Liver (tissue), 3 donors: ENCODE data around the gene ZC3H7B.

ENCODE experiments used
- FOXA1 ChIP-seq: IDR thresholded peaks from 2 replicates; pipeline ENCODE4 v1.6.1; 2016; ENCODE audit warnings: antibody characterized with exemption
- NR2F2 ChIP-seq: IDR thresholded peaks from 2 replicates; pipeline ENCODE4 v1.6.1; 2016; ENCODE audit warnings: antibody characterized with exemption
- RAD21 ChIP-seq, 2 donors: IDR thresholded peaks; 2 replicates each; pipeline ENCODE4 v1.6.1; 2016; ENCODE audit warnings: antibody characterized with exemption in 2 of 2, mild to moderate bottlenecking in 2 of 2
- SP1 ChIP-seq: IDR thresholded peaks from 2 replicates; pipeline ENCODE4 v1.6.1; 2018; ENCODE audit warnings: antibody characterized with exemption, mild to moderate bottlenecking
- TAF1 ChIP-seq: conservative IDR thresholded peaks from 2 replicates; pipeline ENCODE4 v1.6.1; 2016; ENCODE audit warnings: antibody characterized with exemption, mild to moderate bottlenecking
- TF ChIP-seq, protein P1 (sequence below): fragments of 150-350 bp; IDR thresholded peaks from 2 replicates; pipeline ENCODE4 v1.5.1; 2017; ENCODE audit warnings: improper control_type of control experiment, low read depth, low read length; ENCODE audit not compliant: missing input control
- TF ChIP-seq, protein P2 (sequence below): IDR thresholded peaks from 2 replicates; pipeline ENCODE4 v1.6.1; 2016; ENCODE audit warnings: antibody characterized with exemption
- TF ChIP-seq, protein P3 (sequence below): IDR thresholded peaks from 2 replicates; pipeline ENCODE4 v1.6.1; 2016; ENCODE audit warnings: antibody characterized with exemption, mild to moderate bottlenecking
- TF ChIP-seq, protein P4 (sequence below): IDR thresholded peaks from 2 replicates; pipeline ENCODE4 v1.6.1; 2016; ENCODE audit warnings: antibody characterized with exemption
- TF ChIP-seq, protein P5 (sequence below): IDR thresholded peaks from 2 replicates; pipeline ENCODE4 v1.6.1; 2016; ENCODE audit warnings: antibody characterized with exemption
- donor health status: healthy.
- donor health status: healthy.

DNA sequence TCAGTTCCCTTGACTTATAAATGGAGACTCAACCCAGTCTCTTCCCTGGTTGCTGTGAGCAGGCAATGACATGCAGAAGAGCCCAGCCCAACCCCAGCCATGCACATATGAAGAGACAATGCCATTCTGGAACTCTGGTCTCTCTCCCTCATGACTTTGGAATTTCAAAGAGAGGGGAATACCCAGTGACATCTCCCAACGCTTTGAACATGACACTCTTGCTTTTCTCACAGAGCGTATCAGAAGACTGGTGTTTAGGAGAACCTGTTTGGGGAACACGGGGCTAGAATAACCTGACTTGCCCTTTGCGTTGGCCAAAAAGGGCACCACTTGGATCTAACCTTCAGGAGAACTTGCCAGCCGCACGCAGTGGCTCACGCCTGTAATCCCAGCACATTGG lies 28.2 kb upstream of the ZC3H7B start:
- TF ChIP-seq, protein P1, sequence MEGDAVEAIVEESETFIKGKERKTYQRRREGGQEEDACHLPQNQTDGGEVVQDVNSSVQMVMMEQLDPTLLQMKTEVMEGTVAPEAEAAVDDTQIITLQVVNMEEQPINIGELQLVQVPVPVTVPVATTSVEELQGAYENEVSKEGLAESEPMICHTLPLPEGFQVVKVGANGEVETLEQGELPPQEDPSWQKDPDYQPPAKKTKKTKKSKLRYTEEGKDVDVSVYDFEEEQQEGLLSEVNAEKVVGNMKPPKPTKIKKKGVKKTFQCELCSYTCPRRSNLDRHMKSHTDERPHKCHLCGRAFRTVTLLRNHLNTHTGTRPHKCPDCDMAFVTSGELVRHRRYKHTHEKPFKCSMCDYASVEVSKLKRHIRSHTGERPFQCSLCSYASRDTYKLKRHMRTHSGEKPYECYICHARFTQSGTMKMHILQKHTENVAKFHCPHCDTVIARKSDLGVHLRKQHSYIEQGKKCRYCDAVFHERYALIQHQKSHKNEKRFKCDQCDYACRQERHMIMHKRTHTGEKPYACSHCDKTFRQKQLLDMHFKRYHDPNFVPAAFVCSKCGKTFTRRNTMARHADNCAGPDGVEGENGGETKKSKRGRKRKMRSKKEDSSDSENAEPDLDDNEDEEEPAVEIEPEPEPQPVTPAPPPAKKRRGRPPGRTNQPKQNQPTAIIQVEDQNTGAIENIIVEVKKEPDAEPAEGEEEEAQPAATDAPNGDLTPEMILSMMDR, result no peak
- TF ChIP-seq TAF1 (no peak), NR2F2 (no peak), FOXA1 (no peak), RAD21 (IDR thresholded peaks at IDR 0.05) (no peak), SP1 (no peak)
- TF ChIP-seq, protein P2, sequence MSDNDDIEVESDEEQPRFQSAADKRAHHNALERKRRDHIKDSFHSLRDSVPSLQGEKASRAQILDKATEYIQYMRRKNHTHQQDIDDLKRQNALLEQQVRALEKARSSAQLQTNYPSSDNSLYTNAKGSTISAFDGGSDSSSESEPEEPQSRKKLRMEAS, result no peak
- TF ChIP-seq, protein P3, sequence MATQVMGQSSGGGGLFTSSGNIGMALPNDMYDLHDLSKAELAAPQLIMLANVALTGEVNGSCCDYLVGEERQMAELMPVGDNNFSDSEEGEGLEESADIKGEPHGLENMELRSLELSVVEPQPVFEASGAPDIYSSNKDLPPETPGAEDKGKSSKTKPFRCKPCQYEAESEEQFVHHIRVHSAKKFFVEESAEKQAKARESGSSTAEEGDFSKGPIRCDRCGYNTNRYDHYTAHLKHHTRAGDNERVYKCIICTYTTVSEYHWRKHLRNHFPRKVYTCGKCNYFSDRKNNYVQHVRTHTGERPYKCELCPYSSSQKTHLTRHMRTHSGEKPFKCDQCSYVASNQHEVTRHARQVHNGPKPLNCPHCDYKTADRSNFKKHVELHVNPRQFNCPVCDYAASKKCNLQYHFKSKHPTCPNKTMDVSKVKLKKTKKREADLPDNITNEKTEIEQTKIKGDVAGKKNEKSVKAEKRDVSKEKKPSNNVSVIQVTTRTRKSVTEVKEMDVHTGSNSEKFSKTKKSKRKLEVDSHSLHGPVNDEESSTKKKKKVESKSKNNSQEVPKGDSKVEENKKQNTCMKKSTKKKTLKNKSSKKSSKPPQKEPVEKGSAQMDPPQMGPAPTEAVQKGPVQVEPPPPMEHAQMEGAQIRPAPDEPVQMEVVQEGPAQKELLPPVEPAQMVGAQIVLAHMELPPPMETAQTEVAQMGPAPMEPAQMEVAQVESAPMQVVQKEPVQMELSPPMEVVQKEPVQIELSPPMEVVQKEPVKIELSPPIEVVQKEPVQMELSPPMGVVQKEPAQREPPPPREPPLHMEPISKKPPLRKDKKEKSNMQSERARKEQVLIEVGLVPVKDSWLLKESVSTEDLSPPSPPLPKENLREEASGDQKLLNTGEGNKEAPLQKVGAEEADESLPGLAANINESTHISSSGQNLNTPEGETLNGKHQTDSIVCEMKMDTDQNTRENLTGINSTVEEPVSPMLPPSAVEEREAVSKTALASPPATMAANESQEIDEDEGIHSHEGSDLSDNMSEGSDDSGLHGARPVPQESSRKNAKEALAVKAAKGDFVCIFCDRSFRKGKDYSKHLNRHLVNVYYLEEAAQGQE, result no peak
- TF ChIP-seq, protein P4, sequence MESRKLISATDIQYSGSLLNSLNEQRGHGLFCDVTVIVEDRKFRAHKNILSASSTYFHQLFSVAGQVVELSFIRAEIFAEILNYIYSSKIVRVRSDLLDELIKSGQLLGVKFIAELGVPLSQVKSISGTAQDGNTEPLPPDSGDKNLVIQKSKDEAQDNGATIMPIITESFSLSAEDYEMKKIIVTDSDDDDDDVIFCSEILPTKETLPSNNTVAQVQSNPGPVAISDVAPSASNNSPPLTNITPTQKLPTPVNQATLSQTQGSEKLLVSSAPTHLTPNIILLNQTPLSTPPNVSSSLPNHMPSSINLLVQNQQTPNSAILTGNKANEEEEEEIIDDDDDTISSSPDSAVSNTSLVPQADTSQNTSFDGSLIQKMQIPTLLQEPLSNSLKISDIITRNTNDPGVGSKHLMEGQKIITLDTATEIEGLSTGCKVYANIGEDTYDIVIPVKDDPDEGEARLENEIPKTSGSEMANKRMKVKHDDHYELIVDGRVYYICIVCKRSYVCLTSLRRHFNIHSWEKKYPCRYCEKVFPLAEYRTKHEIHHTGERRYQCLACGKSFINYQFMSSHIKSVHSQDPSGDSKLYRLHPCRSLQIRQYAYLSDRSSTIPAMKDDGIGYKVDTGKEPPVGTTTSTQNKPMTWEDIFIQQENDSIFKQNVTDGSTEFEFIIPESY, result no peak
- TF ChIP-seq, protein P5, sequence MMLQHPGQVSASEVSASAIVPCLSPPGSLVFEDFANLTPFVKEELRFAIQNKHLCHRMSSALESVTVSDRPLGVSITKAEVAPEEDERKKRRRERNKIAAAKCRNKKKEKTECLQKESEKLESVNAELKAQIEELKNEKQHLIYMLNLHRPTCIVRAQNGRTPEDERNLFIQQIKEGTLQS, result no peak
